ENCODE data around the gene GNA12.
"Not testable (repeated sequence)": the region's sequence is repeated elsewhere in the genome, so short reads cannot be mapped to it uniquely, and the experiment has no call there.

GNA12 gene

GRCh38 chr7:2729031-2729892 lies 114.8 kb downstream of the GNA12 start:
- DNase-seq (ENCODE audit: low read depth, low spot score), result no peak

GRCh38 chr7:2728316-2729030 lies 115.6 kb downstream of the GNA12 start:
- no peak for DNase-seq (ENCODE audit: low read depth, low spot score)

DNA sequence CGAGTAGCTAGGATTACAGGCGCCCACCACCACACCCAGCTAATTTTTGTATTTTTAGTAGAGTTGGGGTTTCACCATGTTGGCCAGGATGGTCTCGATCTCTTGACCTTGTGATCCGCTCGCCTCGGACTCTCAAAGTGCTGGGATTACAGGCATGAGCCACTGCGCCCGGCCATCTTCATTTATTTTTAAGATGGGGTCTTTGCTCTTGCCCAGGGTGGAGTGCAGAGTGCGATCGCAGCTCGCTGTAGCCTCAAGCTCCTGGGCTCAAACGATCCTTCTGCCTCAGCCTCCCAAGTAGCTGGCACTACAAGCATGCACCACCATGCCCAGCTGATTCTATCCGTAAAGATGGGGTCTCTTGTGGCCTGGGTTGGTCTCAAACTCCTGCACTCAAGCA lies 116.9 kb downstream of the GNA12 start:
- not testable (repeated sequence) for DNase-seq (ENCODE audit: low read depth, low spot score)

- DNase-seq (ENCODE audit: low read depth, low spot score), result no peak
These were observed 117.6 kb downstream of the GNA12 start for GRCh38 chr7:2726316-2727018.

GRCh38 chr7:2725178-2726105 lies 118.7 kb downstream of the GNA12 start:
- DNase-seq (ENCODE audit: low read depth, low spot score), result no peak

GRCh38 chr7:2724453-2725177 lies 119.5 kb downstream of the GNA12 start:
- no peak for DNase-seq (ENCODE audit: low read depth, low spot score)

- not testable (repeated sequence) for DNase-seq (ENCODE audit: low read depth, low spot score)
These were observed 120.1 kb downstream of the GNA12 start for GRCh38 chr7:2724036-2724435.

DNA sequence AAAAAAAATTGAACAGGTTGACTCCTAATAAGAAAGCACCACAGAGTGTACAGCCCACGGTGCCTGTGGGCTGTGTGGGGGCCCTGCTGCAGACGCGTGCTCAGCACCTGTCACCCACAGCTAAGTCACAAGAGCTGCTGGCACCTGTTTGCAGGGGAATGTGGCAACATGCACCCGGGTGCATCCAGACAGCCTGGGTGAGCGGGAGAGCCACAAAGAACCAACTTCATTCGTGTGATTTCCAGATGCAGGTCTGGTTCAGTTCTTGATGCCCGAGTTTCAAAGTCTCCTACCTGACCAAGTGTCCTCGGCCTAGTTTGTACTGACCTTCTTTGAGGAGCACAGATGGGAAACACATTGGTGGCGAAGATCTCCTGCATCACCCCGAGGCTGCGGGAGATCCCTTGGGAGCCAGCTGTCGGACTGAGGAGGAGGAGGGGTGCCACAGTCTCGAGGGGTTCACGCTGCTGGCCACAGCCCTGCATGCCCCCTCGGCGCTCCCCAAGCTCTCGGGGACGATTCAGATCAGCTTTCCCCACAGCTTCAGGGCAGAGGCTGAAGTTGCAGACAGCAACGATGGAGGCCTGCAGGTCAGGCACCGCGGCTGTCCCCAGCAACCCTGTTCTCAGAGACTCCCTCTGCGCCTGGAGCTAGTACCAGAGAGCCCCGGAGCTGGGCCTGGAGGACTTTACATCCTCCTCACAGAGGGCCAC lies 120.8 kb downstream of the GNA12 start:
- DNase-seq (ENCODE audit: low read depth, low spot score), result no peak

GRCh38 chr7:2722591-2722990 lies 121.5 kb downstream of the GNA12 start:
- DNase-seq (ENCODE audit: low read depth, low spot score), result no peak

DNA sequence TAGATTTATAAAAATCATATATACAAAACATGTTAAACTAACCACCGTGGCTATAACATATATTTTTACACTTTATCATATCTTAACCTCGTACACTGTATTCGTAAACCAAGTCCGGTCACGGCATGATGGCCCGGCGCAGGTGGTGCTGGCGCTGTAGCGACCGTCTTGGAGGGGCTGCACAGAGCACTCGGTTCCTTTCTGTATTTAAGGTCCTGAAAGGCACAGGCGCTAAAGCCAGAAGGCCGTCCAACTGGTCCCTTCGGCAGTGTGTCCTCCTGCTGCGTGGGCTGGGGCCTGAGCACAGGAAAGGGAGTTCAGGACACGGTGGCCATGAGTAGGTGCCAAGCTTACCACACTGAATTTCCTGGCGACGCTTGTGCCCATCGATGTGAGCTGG lies 122.3 kb downstream of the GNA12 start:
- no peak for DNase-seq (ENCODE audit: low read depth, low spot score)

GRCh38 chr7:2720024-2720423 lies 124.1 kb downstream of the GNA12 start:
- no peak for DNase-seq (ENCODE audit: low read depth, low spot score)

DNA sequence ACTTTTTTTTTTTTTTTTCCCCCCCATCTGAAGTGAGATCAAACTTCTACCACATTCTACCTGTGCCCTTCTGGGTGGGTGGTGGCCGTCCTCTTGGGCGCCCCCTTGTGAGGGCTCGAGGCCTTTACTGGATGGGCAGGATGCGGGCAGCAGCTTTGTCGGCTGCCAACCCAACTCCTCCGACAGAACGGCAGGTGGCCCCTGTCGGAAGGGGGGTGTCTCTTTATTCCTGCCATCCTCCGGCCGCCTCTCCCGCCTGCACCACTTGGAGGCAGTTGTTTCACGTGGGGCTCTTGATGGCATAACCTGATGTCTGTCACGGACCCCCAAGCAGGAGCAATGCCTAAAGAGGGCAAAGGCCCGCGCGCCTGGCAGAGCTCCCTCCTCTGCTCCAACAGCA lies 125.1 kb downstream of the GNA12 start:
- no peak for DNase-seq (ENCODE audit: low read depth, low spot score)

- DNase-seq (ENCODE audit: low read depth, low spot score), result no peak
These were observed 125.7 kb downstream of the GNA12 start for GRCh38 chr7:2718296-2718965.

- no peak for DNase-seq (ENCODE audit: low read depth, low spot score)
These were observed 126.5 kb downstream of the GNA12 start for GRCh38 chr7:2717293-2718261.

DNA sequence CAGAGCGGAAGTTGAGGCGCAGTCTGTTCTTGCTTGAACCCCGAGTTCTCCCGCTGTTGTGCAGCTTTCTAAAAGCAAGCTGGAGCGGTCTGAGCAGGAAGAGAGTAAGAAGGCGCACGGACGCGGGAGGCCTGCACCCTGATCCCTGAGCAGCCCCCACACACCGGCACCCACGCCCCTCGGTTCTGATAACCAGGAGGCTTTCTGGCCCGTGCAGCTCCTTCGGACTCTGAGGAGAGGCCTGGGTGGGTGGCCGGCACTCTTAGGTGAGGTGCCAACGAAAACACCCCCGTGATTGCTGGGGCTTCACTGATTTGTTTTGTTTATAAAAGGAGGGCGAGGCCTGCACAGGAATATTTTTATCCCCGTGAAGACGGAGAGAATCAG lies 127.2 kb downstream of the GNA12 start:
- no peak for DNase-seq (ENCODE audit: low read depth, low spot score)

DNA sequence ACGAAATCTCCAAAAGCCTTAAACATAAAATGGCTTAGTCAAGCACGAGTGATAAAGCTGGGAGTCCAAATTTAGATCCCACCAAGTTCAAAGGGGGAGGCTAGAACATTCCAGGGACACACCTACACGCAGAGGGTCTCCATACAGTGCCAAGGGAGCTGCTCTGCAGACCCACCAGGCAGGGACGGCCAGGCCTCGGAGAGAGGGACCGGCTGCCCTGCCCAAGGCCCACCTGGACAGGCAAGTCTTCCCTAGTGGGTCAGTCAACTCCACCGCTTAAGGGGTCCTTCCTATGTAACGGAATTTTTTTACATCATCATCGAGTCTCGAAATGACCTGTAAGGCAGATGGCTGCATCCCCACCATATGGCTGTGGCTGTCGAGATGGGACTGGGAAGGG lies 127.6 kb downstream of the GNA12 start:
- DNase-seq (ENCODE audit: low read depth, low spot score), result no peak

DNA sequence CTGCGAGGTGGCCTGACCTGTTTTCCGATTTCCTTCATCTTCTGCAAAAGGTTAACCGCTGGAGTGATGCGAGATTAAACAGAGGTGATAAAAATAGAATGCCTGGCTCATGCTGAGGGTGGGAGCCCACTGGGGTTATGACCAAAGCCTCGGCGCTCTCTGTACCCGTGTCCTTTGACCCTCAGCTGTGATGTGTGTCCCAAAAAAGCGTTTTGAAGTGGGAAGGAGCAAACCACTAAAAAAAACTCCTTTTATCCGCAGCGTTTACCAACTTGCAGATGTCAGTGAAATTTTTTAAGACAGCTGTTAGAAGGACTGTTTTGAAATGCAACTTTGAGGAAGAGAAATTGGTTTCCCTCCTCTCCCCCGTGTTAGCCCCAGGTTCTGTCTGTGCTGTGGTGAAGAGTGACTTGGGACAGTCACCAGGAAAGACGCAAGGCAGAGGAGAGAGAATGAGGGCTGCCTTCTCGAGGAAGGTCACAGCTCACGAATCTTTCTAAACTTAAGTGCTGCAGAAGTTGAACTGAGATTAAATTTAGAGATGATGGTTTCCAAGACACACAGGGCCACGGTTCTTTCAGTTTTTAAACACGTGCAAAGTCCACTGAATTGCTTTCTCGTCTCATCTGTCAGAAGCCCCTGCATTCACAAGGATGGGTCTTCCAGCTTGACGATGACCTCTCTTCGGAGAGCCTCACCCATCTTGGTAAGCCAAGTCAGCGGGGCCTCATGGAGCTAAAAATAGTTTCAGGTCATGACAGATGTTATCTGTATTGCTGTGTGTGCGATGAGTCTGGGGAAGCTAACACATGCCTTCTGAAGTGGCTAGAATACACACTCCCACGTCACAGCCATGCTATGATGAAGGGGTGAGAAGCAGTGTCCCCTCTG lies 128.5 kb downstream of the GNA12 start:
- peak; percentile 33 for DNase-seq (ENCODE audit: low read depth, low spot score)
